Measurements from ENCODE around the gene BNIP2.

Gene BNIP2

DNA sequence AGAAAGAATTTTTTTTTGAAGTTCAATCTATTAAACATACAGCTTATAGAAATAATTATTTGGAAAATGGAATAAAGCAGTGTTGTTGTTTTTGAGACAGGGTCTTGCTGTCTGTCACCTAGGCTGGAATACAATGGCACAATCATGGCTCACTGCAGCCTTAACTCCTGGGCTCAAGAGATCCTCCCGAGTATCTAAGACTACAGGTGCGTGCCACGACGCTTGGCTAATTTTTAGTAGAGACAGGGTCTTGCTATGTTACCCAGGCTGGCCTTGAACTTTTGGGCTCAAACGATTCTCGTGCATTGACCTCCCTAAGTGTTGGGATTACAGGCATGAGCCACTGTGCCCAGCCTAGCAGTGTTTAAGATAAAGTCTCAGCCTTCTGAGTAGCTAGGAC is 8.8 kb downstream of the BNIP2 start:
- Histone ChIP-seq H3K4me3 (ENCODE audit: low read length, poor library complexity, severe bottlenecking) (no peak overlapping the region), H3K9ac (ENCODE audit: low read depth, low read length, poor library complexity, severe bottlenecking) (no peak overlapping the region), H2AFZ (ENCODE audit: low read length) (no peak overlapping the region), H4K20me1 (ENCODE audit: insufficient read depth, low read length, poor library complexity, severe bottlenecking) (peaks cover 36% of the 10 kb centered on the region), H3K79me2 (ENCODE audit: insufficient read depth, low read length) (peaks cover 60% of the 10 kb centered on the region), H3K9me2 (replicated peaks; ENCODE audit: low read depth, low read length) (no peaks in the 10 kb centered on the region), H3K4me2 (ENCODE audit: low read depth, low read length, poor library complexity, severe bottlenecking) (no peak overlapping the region), H3K27me3 (ENCODE audit: insufficient read depth, low read length, poor library complexity, severe bottlenecking) (no peaks in the 10 kb centered on the region), H3K4me1 (ENCODE audit: insufficient read depth, low read length, poor library complexity, severe bottlenecking) (peaks cover 22% of the 10 kb centered on the region), H3K36me3 (ENCODE audit: insufficient read depth, low read length) (peaks cover 72% of the 10 kb centered on the region), H3F3A (ENCODE audit: low read depth) (no peaks in the 10 kb centered on the region), H3K9me3 (ENCODE audit: insufficient read depth, low read depth, low read length) (no peaks in the 10 kb centered on the region)
- TF ChIP-seq EZH2phosphoT487 (IDR thresholded peaks at IDR 0.05; ENCODE audit: borderline replicate concordance) (no peak), CTCF (conservative IDR thresholded peaks at IDR 0.05; ENCODE audit: low read length) (no peak)

DNA sequence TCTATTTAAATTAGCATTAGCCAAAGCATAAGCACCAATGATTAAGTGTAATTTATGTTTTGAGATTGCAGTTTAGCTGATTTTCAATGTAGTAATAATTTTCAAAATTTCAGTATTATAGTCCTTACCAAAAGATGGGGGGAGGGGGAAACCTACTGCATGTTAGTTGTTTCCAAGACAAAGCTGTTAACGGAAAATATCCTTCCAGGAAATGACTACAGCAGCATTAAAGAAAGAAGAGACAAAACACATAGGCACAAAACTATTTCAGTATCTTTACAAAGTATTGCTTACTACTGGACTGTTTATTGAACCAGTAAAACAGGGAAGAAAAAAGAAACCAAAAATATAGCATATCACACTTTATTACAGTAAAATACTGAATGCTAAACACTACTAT is 10.5 kb downstream of the BNIP2 start:
- H3K27me3 ChIP-seq (ENCODE audit: insufficient read depth, low read length, poor library complexity, severe bottlenecking): no peaks in the 10 kb centered on the region
- H3K4me2 ChIP-seq (ENCODE audit: low read depth, low read length, poor library complexity, severe bottlenecking): no peak overlapping the region
- no peaks in the 10 kb centered on the region for H3K9me3 ChIP-seq (ENCODE audit: insufficient read depth, low read depth, low read length)
- no peak overlapping the region for H2AFZ ChIP-seq (ENCODE audit: low read length)
- H3K36me3 ChIP-seq (ENCODE audit: insufficient read depth, low read length): peaks cover 84% of the 10 kb centered on the region
- no peak overlapping the region for H3K9ac ChIP-seq (ENCODE audit: low read depth, low read length, poor library complexity, severe bottlenecking)
- peaks cover 42% of the 10 kb centered on the region for H3K79me2 ChIP-seq (ENCODE audit: insufficient read depth, low read length)
- TF ChIP-seq EZH2phosphoT487 (IDR thresholded peaks at IDR 0.05; ENCODE audit: borderline replicate concordance) (no peak), CTCF (conservative IDR thresholded peaks at IDR 0.05; ENCODE audit: low read length) (no peak)
- H3K9me2 ChIP-seq (replicated peaks; ENCODE audit: low read depth, low read length): no peaks in the 10 kb centered on the region
- H3K4me1 ChIP-seq (ENCODE audit: insufficient read depth, low read length, poor library complexity, severe bottlenecking): peaks cover 6% of the 10 kb centered on the region
- peaks cover 19% of the 10 kb centered on the region for H4K20me1 ChIP-seq (ENCODE audit: insufficient read depth, low read length, poor library complexity, severe bottlenecking)
- H3F3A ChIP-seq (ENCODE audit: low read depth): no peaks in the 10 kb centered on the region
- no peak overlapping the region for H3K4me3 ChIP-seq (ENCODE audit: low read length, poor library complexity, severe bottlenecking)

GRCh38 chr15:59678172-59678571 is 10.9 kb downstream of the BNIP2 start:
- no peaks in the 10 kb centered on the region for H3K9me2 ChIP-seq (replicated peaks; ENCODE audit: low read depth, low read length)
- TF ChIP-seq EZH2phosphoT487 (IDR thresholded peaks at IDR 0.05; ENCODE audit: borderline replicate concordance): no peak
- TF ChIP-seq CTCF (conservative IDR thresholded peaks at IDR 0.05; ENCODE audit: low read length): no peak
- H3K4me2 ChIP-seq (ENCODE audit: low read depth, low read length, poor library complexity, severe bottlenecking): no peak overlapping the region
- H3F3A ChIP-seq (ENCODE audit: low read depth): no peaks in the 10 kb centered on the region
- H2AFZ ChIP-seq (ENCODE audit: low read length): no peak overlapping the region
- peaks cover 87% of the 10 kb centered on the region for H3K36me3 ChIP-seq (ENCODE audit: insufficient read depth, low read length)
- peaks cover 6% of the 10 kb centered on the region for H3K4me1 ChIP-seq (ENCODE audit: insufficient read depth, low read length, poor library complexity, severe bottlenecking)
- peaks cover 15% of the 10 kb centered on the region for H4K20me1 ChIP-seq (ENCODE audit: insufficient read depth, low read length, poor library complexity, severe bottlenecking)
- H3K4me3 ChIP-seq (ENCODE audit: low read length, poor library complexity, severe bottlenecking): no peak overlapping the region
- no peak overlapping the region for H3K9ac ChIP-seq (ENCODE audit: low read depth, low read length, poor library complexity, severe bottlenecking)
- H3K79me2 ChIP-seq (ENCODE audit: insufficient read depth, low read length): peaks cover 38% of the 10 kb centered on the region
- no peaks in the 10 kb centered on the region for H3K27me3 ChIP-seq (ENCODE audit: insufficient read depth, low read length, poor library complexity, severe bottlenecking)
- H3K9me3 ChIP-seq (ENCODE audit: insufficient read depth, low read depth, low read length): no peaks in the 10 kb centered on the region
